Hepatocyte (in vitro differentiated cells): ENCODE measurements around the gene DNAH5. TPM values are rescaled to one million over a fixed set of nuclear protein-coding genes. Genes with fewer than 3 reads are reported as not detected.

ENCODE experiments used
- DNase-seq: peaks from one replicate; pipeline ENCODE4 v3.0.0-alpha.2; 2016; ENCODE audit warnings: low spot score
- H2AFZ ChIP-seq: fragments of 200-600 bp; sonication (generic); 2 replicates; pipeline ENCODE4 v1.6.0; 2016; ENCODE audit warnings: antibody characterized with exemption, mild to moderate bottlenecking
- H3K27ac ChIP-seq: fragments of 200-600 bp; sonication (generic); 2 replicates; pipeline ENCODE4 v1.5.1; 2016; ENCODE audit warnings: mild to moderate bottlenecking
- H3K27me3 ChIP-seq: fragments of 200-600 bp; sonication (generic); 2 replicates; pipeline ENCODE4 v1.6.1; 2016
- H3K36me3 ChIP-seq: fragments of 200-600 bp; sonication (generic); replicated peaks from 2 replicates; pipeline ENCODE4 v1.5.1; 2016; ENCODE audit warnings: low read depth; ENCODE audit not compliant: insufficient read depth
- H3K4me1 ChIP-seq: fragments of 200-600 bp; sonication (generic); 2 replicates; pipeline ENCODE4 v1.5.1; 2016; ENCODE audit warnings: mild to moderate bottlenecking, moderate library complexity; ENCODE audit not compliant: insufficient read depth
- H3K4me2 ChIP-seq: fragments of 200-600 bp; sonication (generic); 2 replicates; pipeline ENCODE4 v1.6.0; 2016
- H3K4me3 ChIP-seq: fragments of 200-600 bp; sonication (generic); 2 replicates; pipeline ENCODE4 v1.5.1; 2016; ENCODE audit warnings: mild to moderate bottlenecking
- H3K79me2 ChIP-seq: fragments of 200-600 bp; sonication (generic); 2 replicates; pipeline ENCODE4 v1.6.0; 2017; ENCODE audit warnings: mild to moderate bottlenecking
- H3K9me2 ChIP-seq: fragments of 200-600 bp; sonication (generic); replicated peaks from 2 replicates; pipeline ENCODE4 v1.6.0; 2017; ENCODE audit warnings: mild to moderate bottlenecking; ENCODE audit not compliant: insufficient read depth
- H3K9me3 ChIP-seq: fragments of 200-600 bp; sonication (generic); 2 replicates; pipeline ENCODE4 v1.5.1; 2016; ENCODE audit warnings: low read depth, mild to moderate bottlenecking
- H4K20me1 ChIP-seq: fragments of 200-600 bp; sonication (generic); 2 replicates; pipeline ENCODE4 v1.6.0; 2016; ENCODE audit warnings: mild to moderate bottlenecking; ENCODE audit not compliant: insufficient read depth, poor library complexity, severe bottlenecking
- CTCF ChIP-seq: fragments of 200-600 bp; sonication (generic); IDR thresholded peaks from 2 replicates; pipeline ENCODE4 v1.5.1; 2016; ENCODE audit warnings: antibody characterized with exemption, mild to moderate bottlenecking; ENCODE audit not compliant: poor library complexity
- EZH2 ChIP-seq: fragments of 200-600 bp; sonication (generic); IDR thresholded peaks from 2 replicates; pipeline ENCODE4 v1.6.1; 2016; ENCODE audit warnings: antibody characterized with exemption, mild to moderate bottlenecking, borderline replicate concordance
- EZH2phosphoT487 ChIP-seq: fragments of 200-600 bp; sonication (generic); IDR thresholded peaks from one replicate; pipeline ENCODE4 v1.6.1; 2018; ENCODE audit warnings: antibody characterized with exemption, mild to moderate bottlenecking, low read depth, moderate library complexity; ENCODE audit not compliant: unreplicated experiment, severe bottlenecking
- WGBS: methylation state at CpG from one replicate; pipeline ENCODE4 v1.1.6; 2016; ENCODE audit warnings: low lambda C conversion rate; ENCODE audit errors: missing lambda C conversion rate; 5-methylcytosine and 5-hydroxymethylcytosine counted together
- polyA plus RNA-seq: library from polyadenylated mRNA; unstranded; fragments of >200 nt; fragmentation: Nextera tagmentation; extraction: Ambion mirVana; gene quantifications from 2 replicates; pipeline ENCODE4 v1.2.1, GENCODE V29; 2016
- total RNA-seq: library from RNA; depleted of rRNA; stranded (reverse); fragments of >200 nt; gene quantifications from 2 replicates; pipeline ENCODE4 v1.2.3, GENCODE V29; 2014

Gene DNAH5
- total and polyA plus RNA-seq, 2 experiments from 2014 or later: 0.17 to 0.40 TPM

GRCh38 chr5:13660072-13660471 lies 284.4 kb downstream of the DNAH5 start:
- H3K79me2 ChIP-seq: no peaks in the 10 kb centered on the region
- H3K4me3 ChIP-seq: no peak overlapping the region
- no peak overlapping the region for H2AFZ ChIP-seq
- no peak overlapping the region for H3K4me2 ChIP-seq
- no peaks in the 10 kb centered on the region for H3K27me3 ChIP-seq
- no peak for TF ChIP-seq EZH2phosphoT487
- peak; percentile 39 for TF ChIP-seq CTCF
- TF ChIP-seq EZH2: no peak
- no peak for DNase-seq
- no peaks in the 10 kb centered on the region for H3K36me3 ChIP-seq
- H4K20me1 ChIP-seq: no peaks in the 10 kb centered on the region
- H3K27ac ChIP-seq: no peak overlapping the region
- peaks cover 9% of the 10 kb centered on the region for H3K4me1 ChIP-seq
- WGBS: 49% methylated on average over 3 of the region's 3 CpGs
- H3K9me2 ChIP-seq: no peaks in the 10 kb centered on the region
- no peaks in the 10 kb centered on the region for H3K9me3 ChIP-seq

GRCh38 chr5:13659391-13659790 lies 285.1 kb downstream of the DNAH5 start:
- no peaks in the 10 kb centered on the region for H3K27me3 ChIP-seq
- H3K79me2 ChIP-seq: no peaks in the 10 kb centered on the region
- no peaks in the 10 kb centered on the region for H4K20me1 ChIP-seq
- no peak overlapping the region for H2AFZ ChIP-seq
- no peak overlapping the region for H3K4me3 ChIP-seq
- peaks cover 9% of the 10 kb centered on the region for H3K4me1 ChIP-seq
- H3K9me2 ChIP-seq: no peaks in the 10 kb centered on the region
- no peaks in the 10 kb centered on the region for H3K36me3 ChIP-seq
- TF ChIP-seq EZH2phosphoT487: no peak
- TF ChIP-seq EZH2: no peak
- no peak for TF ChIP-seq CTCF
- no peaks in the 10 kb centered on the region for H3K9me3 ChIP-seq
- H3K4me2 ChIP-seq: no peak overlapping the region
- DNase-seq: no peak
- H3K27ac ChIP-seq: no peak overlapping the region
- WGBS: 90% methylated on average over 3 of the region's 3 CpGs

- Histone ChIP-seq H4K20me1 (no peaks in the 10 kb centered on the region), H3K4me3 (no peak overlapping the region), H3K9me3 (no peaks in the 10 kb centered on the region), H2AFZ (no peak overlapping the region), H3K27me3 (no peaks in the 10 kb centered on the region), H3K9me2 (no peaks in the 10 kb centered on the region), H3K27ac (no peak overlapping the region), H3K36me3 (no peaks in the 10 kb centered on the region), H3K79me2 (no peaks in the 10 kb centered on the region), H3K4me1 (peaks cover 9% of the 10 kb centered on the region), H3K4me2 (no peak overlapping the region)
- WGBS: 80% methylated on average over 4 of the region's 4 CpGs
- no peak for TF ChIP-seq EZH2
- no peak for TF ChIP-seq CTCF
- no peak for TF ChIP-seq EZH2phosphoT487
- DNase-seq: no peak
Measured at GRCh38 chr5:13658761-13659160, 285.7 kb downstream of the DNAH5 start.

- H3K27me3 ChIP-seq: no peaks in the 10 kb centered on the region
- no peak for TF ChIP-seq CTCF
- H4K20me1 ChIP-seq: no peaks in the 10 kb centered on the region
- no peak overlapping the region for H3K4me2 ChIP-seq
- H3K9me3 ChIP-seq: no peaks in the 10 kb centered on the region
- no peak overlapping the region for H3K27ac ChIP-seq
- H3K4me1 ChIP-seq: peaks cover 9% of the 10 kb centered on the region
- H3K4me3 ChIP-seq: no peak overlapping the region
- H2AFZ ChIP-seq: no peak overlapping the region
- no peaks in the 10 kb centered on the region for H3K36me3 ChIP-seq
- H3K9me2 ChIP-seq: no peaks in the 10 kb centered on the region
- DNase-seq: no peak
- 100% methylated on average over 1 of the region's 1 CpG for WGBS
- H3K79me2 ChIP-seq: no peaks in the 10 kb centered on the region
Measured at GRCh38 chr5:13658152-13658551, 286.3 kb downstream of the DNAH5 start.
